Hepatocyte (in vitro differentiated cells): ENCODE measurements around the gene ST6GAL1. TPM values are rescaled to one million over a fixed set of nuclear protein-coding genes. Genes with fewer than 3 reads are reported as not detected.
A peak's percentile ranks its signal among the peaks of the same experiment; 100 is the strongest.

Experiments used
- DNase-seq: peaks from one replicate; pipeline ENCODE4 v3.0.0-alpha.2; 2016; ENCODE audit warnings: low spot score
- H2AFZ ChIP-seq: fragments of 200-600 bp; sonication (generic); 2 replicates; pipeline ENCODE4 v1.6.0; 2016; ENCODE audit warnings: antibody characterized with exemption, mild to moderate bottlenecking
- H3K27ac ChIP-seq: fragments of 200-600 bp; sonication (generic); 2 replicates; pipeline ENCODE4 v1.5.1; 2016; ENCODE audit warnings: mild to moderate bottlenecking
- H3K27me3 ChIP-seq: fragments of 200-600 bp; sonication (generic); 2 replicates; pipeline ENCODE4 v1.6.1; 2016
- H3K36me3 ChIP-seq: fragments of 200-600 bp; sonication (generic); replicated peaks from 2 replicates; pipeline ENCODE4 v1.5.1; 2016; ENCODE audit warnings: low read depth; ENCODE audit not compliant: insufficient read depth
- H3K4me1 ChIP-seq: fragments of 200-600 bp; sonication (generic); 2 replicates; pipeline ENCODE4 v1.5.1; 2016; ENCODE audit warnings: mild to moderate bottlenecking, moderate library complexity; ENCODE audit not compliant: insufficient read depth
- H3K4me2 ChIP-seq: fragments of 200-600 bp; sonication (generic); 2 replicates; pipeline ENCODE4 v1.6.0; 2016
- H3K4me3 ChIP-seq: fragments of 200-600 bp; sonication (generic); 2 replicates; pipeline ENCODE4 v1.5.1; 2016; ENCODE audit warnings: mild to moderate bottlenecking
- H3K79me2 ChIP-seq: fragments of 200-600 bp; sonication (generic); 2 replicates; pipeline ENCODE4 v1.6.0; 2017; ENCODE audit warnings: mild to moderate bottlenecking
- H3K9me2 ChIP-seq: fragments of 200-600 bp; sonication (generic); replicated peaks from 2 replicates; pipeline ENCODE4 v1.6.0; 2017; ENCODE audit warnings: mild to moderate bottlenecking; ENCODE audit not compliant: insufficient read depth
- H3K9me3 ChIP-seq: fragments of 200-600 bp; sonication (generic); 2 replicates; pipeline ENCODE4 v1.5.1; 2016; ENCODE audit warnings: low read depth, mild to moderate bottlenecking
- H4K20me1 ChIP-seq: fragments of 200-600 bp; sonication (generic); 2 replicates; pipeline ENCODE4 v1.6.0; 2016; ENCODE audit warnings: mild to moderate bottlenecking; ENCODE audit not compliant: insufficient read depth, poor library complexity, severe bottlenecking
- CTCF ChIP-seq: fragments of 200-600 bp; sonication (generic); IDR thresholded peaks from 2 replicates; pipeline ENCODE4 v1.5.1; 2016; ENCODE audit warnings: antibody characterized with exemption, mild to moderate bottlenecking; ENCODE audit not compliant: poor library complexity
- EZH2 ChIP-seq: fragments of 200-600 bp; sonication (generic); IDR thresholded peaks from 2 replicates; pipeline ENCODE4 v1.6.1; 2016; ENCODE audit warnings: antibody characterized with exemption, mild to moderate bottlenecking, borderline replicate concordance
- EZH2phosphoT487 ChIP-seq: fragments of 200-600 bp; sonication (generic); IDR thresholded peaks from one replicate; pipeline ENCODE4 v1.6.1; 2018; ENCODE audit warnings: antibody characterized with exemption, mild to moderate bottlenecking, low read depth, moderate library complexity; ENCODE audit not compliant: unreplicated experiment, severe bottlenecking
- WGBS: methylation state at CpG from one replicate; pipeline ENCODE4 v1.1.6; 2016; ENCODE audit warnings: low lambda C conversion rate; ENCODE audit errors: missing lambda C conversion rate; 5-methylcytosine and 5-hydroxymethylcytosine counted together
- polyA plus RNA-seq: library from polyadenylated mRNA; unstranded; fragments of >200 nt; fragmentation: Nextera tagmentation; extraction: Ambion mirVana; gene quantifications from 2 replicates; pipeline ENCODE4 v1.2.1, GENCODE V29; 2016
- total RNA-seq: library from RNA; depleted of rRNA; stranded (reverse); fragments of >200 nt; gene quantifications from 2 replicates; pipeline ENCODE4 v1.2.3, GENCODE V29; 2014

The ST6GAL1 gene
- total and polyA plus RNA-seq, 2 experiments from 2014 or later, result 57.5 to 109 TPM

- TF ChIP-seq EZH2phosphoT487 (no peak), CTCF (no peak), EZH2 (no peak)
- 79% methylated on average over 10 of the region's 10 CpGs for WGBS
- no peaks in the 10 kb centered on the region for H3K27me3 ChIP-seq
- H3K4me3 ChIP-seq, result no peak overlapping the region
- DNase-seq, result no peak
- H4K20me1 ChIP-seq, result no peaks in the 10 kb centered on the region
- H2AFZ ChIP-seq, result no peak overlapping the region
- H3K9me3 ChIP-seq, result no peaks in the 10 kb centered on the region
- no peaks in the 10 kb centered on the region for H3K36me3 ChIP-seq
- peaks cover 3% of the 10 kb centered on the region for H3K79me2 ChIP-seq
- no peak overlapping the region for H3K4me2 ChIP-seq
- no peak overlapping the region for H3K27ac ChIP-seq
- H3K4me1 ChIP-seq, result peaks cover 5% of the 10 kb centered on the region
- no peaks in the 10 kb centered on the region for H3K9me2 ChIP-seq
Measured at GRCh38 chr3:187024536-187025226, 94.4 kb downstream of the ST6GAL1 start.

- Histone ChIP-seq H3K36me3 (no peaks in the 10 kb centered on the region), H3K9me3 (no peaks in the 10 kb centered on the region), H2AFZ (no peak overlapping the region), H3K79me2 (peaks cover 3% of the 10 kb centered on the region), H3K4me2 (no peak overlapping the region), H3K9me2 (no peaks in the 10 kb centered on the region), H3K4me1 (peaks cover 5% of the 10 kb centered on the region), H4K20me1 (no peaks in the 10 kb centered on the region), H3K27ac (no peak overlapping the region), H3K4me3 (no peak overlapping the region), H3K27me3 (no peaks in the 10 kb centered on the region)
- TF ChIP-seq CTCF, result no peak
- no peak for TF ChIP-seq EZH2phosphoT487
- TF ChIP-seq EZH2, result no peak
- no peak for DNase-seq
- 88% methylated on average over 6 of the region's 6 CpGs for WGBS
Measured at GRCh38 chr3:187025254-187025655, 94.9 kb downstream of the ST6GAL1 start.

- H3K27ac ChIP-seq, result peak overlapping the region; percentile 59
- H3K4me3 ChIP-seq, result no peak overlapping the region
- no peak overlapping the region for H2AFZ ChIP-seq
- H3K9me3 ChIP-seq, result no peaks in the 10 kb centered on the region
- peaks cover 5% of the 10 kb centered on the region for H3K4me1 ChIP-seq
- H4K20me1 ChIP-seq, result no peaks in the 10 kb centered on the region
- H3K27me3 ChIP-seq, result no peaks in the 10 kb centered on the region
- peaks cover 3% of the 10 kb centered on the region for H3K79me2 ChIP-seq
- TF ChIP-seq CTCF, result no peak
- TF ChIP-seq EZH2, result no peak
- no peak for TF ChIP-seq EZH2phosphoT487
- H3K9me2 ChIP-seq, result no peaks in the 10 kb centered on the region
- no peak overlapping the region for H3K4me2 ChIP-seq
- H3K36me3 ChIP-seq, result no peaks in the 10 kb centered on the region
- 57% methylated on average over 9 of the region's 9 CpGs for WGBS
- DNase-seq, result no peak
Measured at GRCh38 chr3:187025656-187026316, 95.5 kb downstream of the ST6GAL1 start.
